ENCODE data around the gene CACTIN. TPM values are rescaled to one million over a fixed set of nuclear protein-coding genes. Genes with fewer than 3 reads are reported as not detected.

Gene CACTIN
- total RNA-seq, 1 donor from 2014 or later = 43.9 TPM

DNA sequence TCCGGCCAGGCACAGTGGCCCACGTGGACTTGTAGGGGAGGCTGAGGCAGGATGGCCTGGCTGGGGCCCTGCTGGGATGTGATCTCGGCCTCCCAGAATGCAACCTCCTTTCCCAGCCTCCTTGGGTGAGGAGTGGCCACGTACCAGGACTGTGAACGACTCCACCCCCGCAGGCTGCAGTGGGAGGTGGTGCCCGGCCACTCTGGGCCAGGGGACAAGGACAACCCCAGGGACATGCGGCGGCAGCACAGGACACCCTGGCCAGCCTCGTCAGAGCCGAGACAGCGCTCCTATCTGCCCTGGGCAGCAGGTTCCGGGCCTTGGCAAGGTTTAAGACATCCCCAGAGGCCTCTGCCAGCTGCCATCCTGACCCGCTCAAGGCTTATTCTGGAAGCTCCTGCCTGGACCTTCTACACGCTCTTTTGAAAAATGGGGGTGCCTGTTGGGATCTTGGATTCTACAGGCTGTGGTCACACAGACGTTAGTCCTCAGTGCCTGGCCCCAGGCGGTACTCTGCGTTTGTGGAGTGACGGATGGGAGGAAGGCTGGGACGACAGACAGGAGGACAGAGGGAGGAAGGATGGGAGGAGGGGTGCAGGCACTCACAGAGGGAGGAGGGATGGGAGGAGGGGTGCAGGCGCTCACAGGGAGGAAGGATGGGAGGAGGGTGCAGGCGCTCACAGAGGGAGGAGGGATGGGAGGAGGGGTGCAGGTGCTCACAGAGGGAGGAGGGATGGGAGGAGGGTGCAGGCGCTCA, 19.9 kb upstream of the CACTIN start:
- Mint-ChIP-seq H3K27me3 (no peaks in the 10 kb centered on the region), H3K27ac (no peak overlapping the region), H3K9me3 (ENCODE audit: low read depth) (no peaks in the 10 kb centered on the region), H3K4me1 (ENCODE audit: low read depth) (no peaks in the 10 kb centered on the region), H3K4me3 (ENCODE audit: low read depth) (no peak overlapping the region), H3K36me3 (ENCODE audit: insufficient read depth) (no peaks in the 10 kb centered on the region)
- TF ChIP-seq, protein P1, sequence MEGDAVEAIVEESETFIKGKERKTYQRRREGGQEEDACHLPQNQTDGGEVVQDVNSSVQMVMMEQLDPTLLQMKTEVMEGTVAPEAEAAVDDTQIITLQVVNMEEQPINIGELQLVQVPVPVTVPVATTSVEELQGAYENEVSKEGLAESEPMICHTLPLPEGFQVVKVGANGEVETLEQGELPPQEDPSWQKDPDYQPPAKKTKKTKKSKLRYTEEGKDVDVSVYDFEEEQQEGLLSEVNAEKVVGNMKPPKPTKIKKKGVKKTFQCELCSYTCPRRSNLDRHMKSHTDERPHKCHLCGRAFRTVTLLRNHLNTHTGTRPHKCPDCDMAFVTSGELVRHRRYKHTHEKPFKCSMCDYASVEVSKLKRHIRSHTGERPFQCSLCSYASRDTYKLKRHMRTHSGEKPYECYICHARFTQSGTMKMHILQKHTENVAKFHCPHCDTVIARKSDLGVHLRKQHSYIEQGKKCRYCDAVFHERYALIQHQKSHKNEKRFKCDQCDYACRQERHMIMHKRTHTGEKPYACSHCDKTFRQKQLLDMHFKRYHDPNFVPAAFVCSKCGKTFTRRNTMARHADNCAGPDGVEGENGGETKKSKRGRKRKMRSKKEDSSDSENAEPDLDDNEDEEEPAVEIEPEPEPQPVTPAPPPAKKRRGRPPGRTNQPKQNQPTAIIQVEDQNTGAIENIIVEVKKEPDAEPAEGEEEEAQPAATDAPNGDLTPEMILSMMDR (IDR thresholded peaks at IDR 0.05; ENCODE audit: unreplicated experiment) = no peak
- no peak for DNase-seq (ENCODE audit: low spot score, unreplicated experiment)

DNA sequence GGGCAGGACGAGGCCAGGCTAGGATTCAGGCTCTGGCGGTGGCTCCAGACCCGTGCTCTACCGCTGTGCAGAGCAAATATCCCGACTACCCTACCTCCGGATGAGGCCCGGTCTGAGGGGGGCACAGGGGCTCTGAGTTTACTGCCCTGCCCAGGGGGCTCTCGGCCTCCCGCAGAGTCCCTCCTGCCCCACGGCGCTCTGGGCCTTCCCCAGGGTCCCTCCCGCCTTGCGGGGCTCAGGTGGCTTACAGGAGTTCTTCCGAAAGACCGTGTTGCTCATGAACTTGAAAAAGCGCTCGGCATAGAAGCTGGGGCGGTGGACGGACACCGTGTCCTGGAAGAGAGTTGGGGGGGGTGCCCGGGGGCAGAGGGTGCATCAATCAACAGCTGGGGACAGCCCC, 19.1 kb upstream of the CACTIN start:
- no peak overlapping the region for H3K27ac Mint-ChIP-seq
- no peaks in the 10 kb centered on the region for H3K27me3 Mint-ChIP-seq
- H3K9me3 Mint-ChIP-seq (ENCODE audit: low read depth) = no peaks in the 10 kb centered on the region
- H3K36me3 Mint-ChIP-seq (ENCODE audit: insufficient read depth) = no peaks in the 10 kb centered on the region
- TF ChIP-seq, protein P1 (IDR thresholded peaks at IDR 0.05; ENCODE audit: unreplicated experiment) = no peak
- no peak for DNase-seq (ENCODE audit: low spot score, unreplicated experiment)
- no peaks in the 10 kb centered on the region for H3K4me1 Mint-ChIP-seq (ENCODE audit: low read depth)
- no peak overlapping the region for H3K4me3 Mint-ChIP-seq (ENCODE audit: low read depth)

DNA sequence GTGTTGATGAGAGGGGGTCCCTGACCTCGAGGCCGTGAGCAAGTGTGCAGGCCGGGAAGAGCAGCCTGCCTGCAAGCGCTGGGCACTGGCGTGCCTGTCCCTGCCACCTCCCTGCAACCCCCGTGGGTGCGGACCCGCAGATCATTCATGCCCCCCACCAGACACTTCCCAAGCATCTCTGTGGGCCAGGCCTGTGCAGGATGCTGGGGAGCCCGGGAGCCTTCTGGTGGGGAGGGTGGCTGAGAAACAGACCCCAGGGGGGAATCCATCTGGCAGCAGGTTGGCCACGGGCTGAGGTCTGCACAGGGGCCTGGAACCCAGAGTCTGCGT, 18.4 kb upstream of the CACTIN start:
- Mint-ChIP-seq H3K4me1 (ENCODE audit: low read depth) (no peaks in the 10 kb centered on the region), H3K4me3 (ENCODE audit: low read depth) (no peak overlapping the region), H3K9me3 (ENCODE audit: low read depth) (no peaks in the 10 kb centered on the region), H3K27ac (no peak overlapping the region), H3K36me3 (ENCODE audit: insufficient read depth) (peaks cover under 1% of the 10 kb centered on the region), H3K27me3 (no peaks in the 10 kb centered on the region)
- TF ChIP-seq, protein P1 (IDR thresholded peaks at IDR 0.05; ENCODE audit: unreplicated experiment) = no peak
- no peak for DNase-seq (ENCODE audit: low spot score, unreplicated experiment)

DNA sequence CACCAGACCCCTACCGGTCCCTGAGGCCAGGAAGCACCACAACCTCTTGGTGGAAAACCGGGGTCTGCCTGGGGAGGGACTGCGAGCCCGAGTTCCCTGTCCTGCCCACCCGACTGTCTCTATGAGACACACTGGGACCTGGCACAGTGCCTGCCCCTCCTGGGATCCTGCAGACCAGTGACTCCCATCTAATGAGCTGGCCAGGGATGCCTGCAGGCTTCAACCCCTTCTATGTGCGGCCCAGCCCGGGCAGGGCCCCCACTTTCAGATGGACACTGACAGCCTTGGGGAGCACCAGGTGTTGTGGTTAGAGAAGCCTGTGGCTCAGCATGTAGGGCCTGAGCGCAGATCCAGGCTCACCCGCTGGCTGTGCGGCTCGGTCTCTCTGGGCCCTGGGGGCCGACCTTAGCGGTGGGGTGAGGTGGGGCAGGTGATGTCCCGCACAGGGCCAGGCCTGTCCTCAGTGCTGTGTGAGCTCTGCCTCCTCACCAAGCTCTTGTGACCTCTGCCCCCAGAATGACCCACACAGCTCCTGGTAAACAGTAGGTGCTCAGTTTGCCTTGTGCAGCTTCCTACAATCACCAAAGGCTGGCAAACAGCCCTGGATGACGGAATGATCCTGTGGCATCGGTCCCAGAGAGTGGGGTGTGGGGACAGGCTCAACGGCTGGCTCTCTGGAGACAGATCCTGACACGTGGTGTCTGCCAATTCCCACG, 17.9 kb upstream of the CACTIN start:
- Mint-ChIP-seq H3K27me3 (no peaks in the 10 kb centered on the region), H3K27ac (no peak overlapping the region), H3K9me3 (ENCODE audit: low read depth) (no peaks in the 10 kb centered on the region), H3K36me3 (ENCODE audit: insufficient read depth) (peaks cover 5% of the 10 kb centered on the region), H3K4me1 (ENCODE audit: low read depth) (no peaks in the 10 kb centered on the region), H3K4me3 (ENCODE audit: low read depth) (no peak overlapping the region)
- no peak for DNase-seq (ENCODE audit: low spot score, unreplicated experiment)
- TF ChIP-seq, protein P1 (IDR thresholded peaks at IDR 0.05; ENCODE audit: unreplicated experiment) = no peak

DNA sequence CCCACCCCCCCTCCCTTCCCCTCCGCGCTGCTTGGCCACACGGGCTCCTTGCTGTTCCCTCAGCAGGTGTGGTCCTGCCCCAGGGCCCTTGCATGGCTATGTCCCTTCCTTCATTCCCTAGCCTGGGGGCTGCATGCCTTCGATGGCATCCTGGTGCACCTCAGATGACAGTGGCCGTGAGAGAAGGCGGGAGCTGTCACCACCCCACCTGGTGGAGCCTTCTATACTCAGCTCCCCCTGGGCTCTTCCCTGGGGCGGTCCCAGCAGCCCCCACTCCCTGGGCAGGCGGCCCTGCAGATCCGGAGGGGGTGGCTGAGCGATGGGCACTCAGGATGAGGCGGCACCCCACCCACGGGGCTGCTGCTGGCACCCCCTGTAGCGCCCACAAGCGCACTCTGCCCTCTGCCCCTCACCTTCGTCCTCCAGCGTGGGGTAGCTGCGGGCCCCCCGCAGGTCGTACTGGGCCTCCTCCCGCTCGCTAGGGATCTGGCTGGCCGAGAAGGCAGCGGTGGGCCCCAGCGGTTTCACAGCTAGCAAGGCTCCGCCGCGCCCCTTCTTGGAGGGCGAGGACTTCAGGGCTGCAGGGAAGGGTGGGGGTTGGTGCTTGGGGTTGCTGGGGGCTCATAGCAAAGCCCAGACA, 17.2 kb upstream of the CACTIN start:
- Mint-ChIP-seq H3K4me1 (ENCODE audit: low read depth) (no peaks in the 10 kb centered on the region), H3K27ac (no peak overlapping the region), H3K9me3 (ENCODE audit: low read depth) (no peaks in the 10 kb centered on the region), H3K27me3 (no peaks in the 10 kb centered on the region), H3K36me3 (ENCODE audit: insufficient read depth) (peaks cover 7% of the 10 kb centered on the region), H3K4me3 (ENCODE audit: low read depth) (no peak overlapping the region)
- TF ChIP-seq, protein P1 (IDR thresholded peaks at IDR 0.05; ENCODE audit: unreplicated experiment) = no peak
- no peak for DNase-seq (ENCODE audit: low spot score, unreplicated experiment)

All from progenitor cell of endocrine pancreas (in vitro differentiated cells).